Uterus (tissue), 4 donors: ENCODE results near the gene NXPE3. TPM values are rescaled to one million over a fixed set of nuclear protein-coding genes. Genes with fewer than 3 reads are reported as not detected.

Source experiments
- DNase-seq, 2 donors: peaks; one replicate each; pipeline ENCODE4 v3.0.0-alpha.2; 2019 to 2020
- H3K27ac ChIP-seq, 2 donors: fragments of 200-600 bp; sonication (generic); 1 replicate in 1 of 2; 2 replicates in 1 of 2; pipeline ENCODE4 v1.5.1; 2016 to 2018
- H3K27me3 ChIP-seq, 2 donors: fragments of 200-600 bp; sonication (generic); one replicate each; pipeline ENCODE4 v1.5.1; 2018 to 2019; ENCODE audit warnings: control low read depth in 1 of 2
- H3K36me3 ChIP-seq, 2 donors: fragments of 200-600 bp; sonication (generic); one replicate each; pipeline ENCODE4 v1.5.1; 2019; ENCODE audit warnings: control low read depth in 1 of 2
- H3K4me1 ChIP-seq, 2 donors: fragments of 200-600 bp; sonication (generic); one replicate each; pipeline ENCODE4 v1.5.1; 2018 to 2019; ENCODE audit warnings: control low read depth in 1 of 2
- H3K4me3 ChIP-seq, 2 donors: fragments of 200-600 bp; sonication (generic); 1 replicate in 1 of 2; 2 replicates in 1 of 2; pipeline ENCODE4 v1.5.1; 2018 to 2019; ENCODE audit warnings: mild to moderate bottlenecking in 1 of 2
- H3K9me3 ChIP-seq, 2 donors: fragments of 200-600 bp; sonication (generic); one replicate each; pipeline ENCODE4 v1.5.1; 2019; ENCODE audit warnings: control low read depth in 1 of 2
- CTCF ChIP-seq, 4 experiments: fragments of 200-600 bp in 2 of 4; fragments of 450-650 bp in 2 of 4; sonication (generic) in 2 of 4; IDR thresholded peaks; one replicate each; pipeline ENCODE4 v1.5.1; 2016 to 2019; ENCODE audit warnings: antibody characterized with exemption in 4 of 4, mild to moderate bottlenecking in 2 of 4, moderate library complexity in 1 of 4
- POLR2A ChIP-seq, 2 donors: fragments of 450-650 bp; IDR thresholded peaks; one replicate each; pipeline ENCODE4 v1.6.1; 2016; ENCODE audit warnings: antibody characterized with exemption in 2 of 2, mild to moderate bottlenecking in 1 of 2, moderate library complexity in 1 of 2
- intact Hi-C: fragments of 100-400 bp; cut with DNase I; formaldehyde crosslinking; loops from one replicate; pipeline ENCODE4 v1.15.1; 2023; ENCODE audit warnings: low total_unique reads
- total RNA-seq, 4 donors: library from RNA; depleted of rRNA in 3 of 4; stranded (reverse); fragments of >200 nt in 3 of 4; gene quantifications; one replicate each; pipeline versions ENCODE4 v1.1.0 to v1.2.4, GENCODE V29; 2014 to 2023
- donor health status: DM: yes; HTN: yes; CAD: no.

Gene NXPE3
- total RNA-seq, 4 donors from 2014 or later, result 3.1 to 26.0 (median 10.3) TPM

- intact Hi-C loops, result no loop called here
- Histone ChIP-seq H3K27ac (peak overlapping the region; percentile 94 to 98), H3K27me3 (no peaks in the 10 kb centered on the region), H3K4me3 (peak overlapping the region in 1 of 2 donors; percentile 90), H3K4me1 (peaks cover 0 to 8% of the 10 kb centered on the region in 2 donors), H3K9me3 (no peaks in the 10 kb centered on the region), H3K36me3 (no peaks in the 10 kb centered on the region)
- TF ChIP-seq POLR2A (IDR thresholded peaks at IDR 0.05) (no peak), CTCF (IDR thresholded peaks at IDR 0.05) (no peak)
- DNase-seq, result no peak
Measured at GRCh38 chr3:101851850-101852714, 73.1 kb downstream of the NXPE3 start.

- Histone ChIP-seq H3K4me3 (peak overlapping the region in 1 of 2 donors; percentile 90), H3K27me3 (no peaks in the 10 kb centered on the region), H3K36me3 (no peaks in the 10 kb centered on the region), H3K4me1 (peaks cover 0 to 8% of the 10 kb centered on the region in 2 donors), H3K27ac (peak overlapping the region; percentile 94 to 98), H3K9me3 (no peaks in the 10 kb centered on the region)
- no peak for DNase-seq
- TF ChIP-seq CTCF (IDR thresholded peaks at IDR 0.05), result no peak
- TF ChIP-seq POLR2A (IDR thresholded peaks at IDR 0.05), result no peak
- intact Hi-C loops, result no loop called here
Measured at GRCh38 chr3:101852983-101853840, 74.2 kb downstream of the NXPE3 start.

- no peak for TF ChIP-seq POLR2A (IDR thresholded peaks at IDR 0.05)
- TF ChIP-seq CTCF (IDR thresholded peaks at IDR 0.05), result no peak
- no peak overlapping the region for H3K4me3 ChIP-seq
- H3K9me3 ChIP-seq, result no peaks in the 10 kb centered on the region
- no peaks in the 10 kb centered on the region for H3K27me3 ChIP-seq
- peak overlapping the region in 1 of 2 donors; percentile 31 for H3K27ac ChIP-seq
- H3K36me3 ChIP-seq, result no peaks in the 10 kb centered on the region
- intact Hi-C loops, result no loop called here
- H3K4me1 ChIP-seq, result peaks cover 0 to 8% of the 10 kb centered on the region in 2 donors
- no peak for DNase-seq
Measured at GRCh38 chr3:101853982-101854381, 75.0 kb downstream of the NXPE3 start.

GRCh38 chr3:101854608-101855304, 75.7 kb downstream of the NXPE3 start:
- DNase-seq, result no peak
- H3K27ac ChIP-seq, result peak overlapping the region in 1 of 2 donors; percentile 1
- no peaks in the 10 kb centered on the region for H3K36me3 ChIP-seq
- no peak for TF ChIP-seq POLR2A (IDR thresholded peaks at IDR 0.05)
- TF ChIP-seq CTCF (IDR thresholded peaks at IDR 0.05), result no peak
- H3K4me3 ChIP-seq, result no peak overlapping the region
- no peaks in the 10 kb centered on the region for H3K27me3 ChIP-seq
- no peaks in the 10 kb centered on the region for H3K9me3 ChIP-seq
- intact Hi-C loops, result no loop called here
- H3K4me1 ChIP-seq, result peaks cover 0 to 8% of the 10 kb centered on the region in 2 donors
